ENCODE results near the gene UXT. TPM values are rescaled to one million over a fixed set of nuclear protein-coding genes. Genes with fewer than 3 reads are reported as not detected.

Gene UXT
- polyA plus RNA-seq, 1 donor: 168 TPM

DNA sequence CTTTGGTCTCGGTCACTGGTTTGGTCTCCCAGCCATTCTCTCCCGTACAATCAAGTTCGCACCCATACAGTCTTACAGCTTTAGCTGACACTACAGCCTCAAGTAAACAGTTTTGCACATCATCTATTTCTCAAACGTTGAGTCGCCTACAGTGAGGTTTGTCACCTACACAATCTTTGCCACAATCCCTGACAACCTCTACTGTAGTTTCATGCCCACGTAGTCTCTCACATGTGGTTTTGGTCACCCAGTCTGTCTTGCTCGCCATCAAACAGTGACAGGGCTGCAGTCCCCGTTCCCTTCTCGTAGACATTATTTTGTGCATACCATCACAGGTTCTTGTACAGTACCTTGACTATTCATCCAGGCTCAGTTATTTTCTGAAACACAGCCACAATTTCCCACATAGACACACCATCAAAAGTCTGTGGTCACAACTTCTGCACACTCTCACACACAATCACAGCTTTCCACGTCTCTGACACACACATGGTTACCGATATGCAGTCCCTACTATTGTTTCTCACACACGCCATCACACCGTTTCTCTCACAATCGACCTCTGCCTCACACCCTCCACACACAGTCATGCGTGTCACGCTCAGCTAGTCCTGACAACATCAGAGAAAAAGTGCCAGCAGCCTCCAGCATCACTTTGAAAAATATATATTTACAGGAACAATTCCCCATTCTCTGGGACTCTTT, 24.0 kb downstream of the UXT start:
- Histone ChIP-seq H3K27ac (ENCODE audit: low read length) (no peak overlapping the region), H3K9me3 (ENCODE audit: control insufficient read depth, low read depth, low read length) (no peaks in the 10 kb centered on the region), H3K27me3 (ENCODE audit: control insufficient read depth, insufficient read depth, low read length) (no peaks in the 10 kb centered on the region), H3K36me3 (ENCODE audit: control insufficient read depth, insufficient read depth, low read length) (peaks cover 33% of the 10 kb centered on the region), H3K4me3 (ENCODE audit: low read length) (no peak overlapping the region), H3K4me1 (ENCODE audit: control insufficient read depth, insufficient read depth, low read length) (peaks cover 2% of the 10 kb centered on the region)
- WGBS (ENCODE audit: insufficient coverage, low lambda C conversion rate): no CpG with 5 or more reads among the region's 16 CpGs
- DNase-seq: no peak

DNA sequence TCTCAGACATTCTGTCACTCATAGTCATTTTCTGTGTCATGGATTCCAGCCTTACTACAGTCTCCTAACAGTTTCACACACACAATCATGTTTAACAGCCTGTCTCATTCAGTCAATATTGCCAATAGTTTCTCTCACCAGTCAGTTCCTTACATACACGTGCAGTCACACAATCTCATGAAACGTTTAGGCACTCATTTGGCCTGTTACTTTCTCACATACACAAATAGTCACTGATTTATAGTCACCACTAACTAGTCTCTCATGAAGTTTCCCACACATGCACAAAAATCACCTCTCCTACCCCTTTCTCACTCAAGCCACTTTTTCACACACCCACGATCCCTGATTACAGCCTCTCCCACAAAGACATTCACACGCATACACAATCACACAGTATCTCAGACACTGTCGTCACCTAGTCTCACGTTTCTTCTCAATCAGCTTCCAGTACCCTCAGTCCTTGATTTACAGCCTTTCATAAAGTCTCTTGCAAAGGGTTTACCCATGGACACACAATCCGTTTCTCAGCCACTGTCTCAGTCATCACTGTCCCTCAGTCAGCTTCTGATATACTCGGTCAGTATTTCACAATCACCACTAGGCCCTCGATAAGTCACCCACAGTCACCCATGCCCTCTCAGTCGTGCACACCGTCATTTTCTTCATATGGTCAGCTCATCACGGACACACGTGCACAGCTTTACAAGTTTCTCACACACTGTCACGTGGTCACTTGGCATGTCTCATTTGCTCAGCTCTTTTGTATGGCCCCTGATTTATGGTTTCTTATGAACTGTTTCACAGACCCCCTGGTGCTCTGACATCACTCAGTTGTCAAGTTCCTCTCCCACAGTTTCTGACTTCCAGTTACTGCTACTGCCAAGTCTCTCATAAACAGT, 25.0 kb downstream of the UXT start:
- H3K27ac ChIP-seq (ENCODE audit: low read length): no peak overlapping the region
- WGBS (ENCODE audit: insufficient coverage, low lambda C conversion rate): 80% methylated on average over 1 of the region's 14 CpGs
- peaks cover 2% of the 10 kb centered on the region for H3K4me1 ChIP-seq (ENCODE audit: control insufficient read depth, insufficient read depth, low read length)
- no peaks in the 10 kb centered on the region for H3K27me3 ChIP-seq (ENCODE audit: control insufficient read depth, insufficient read depth, low read length)
- peaks cover 27% of the 10 kb centered on the region for H3K36me3 ChIP-seq (ENCODE audit: control insufficient read depth, insufficient read depth, low read length)
- H3K9me3 ChIP-seq (ENCODE audit: control insufficient read depth, low read depth, low read length): no peaks in the 10 kb centered on the region
- no peak overlapping the region for H3K4me3 ChIP-seq (ENCODE audit: low read length)
- no peak for DNase-seq

DNA sequence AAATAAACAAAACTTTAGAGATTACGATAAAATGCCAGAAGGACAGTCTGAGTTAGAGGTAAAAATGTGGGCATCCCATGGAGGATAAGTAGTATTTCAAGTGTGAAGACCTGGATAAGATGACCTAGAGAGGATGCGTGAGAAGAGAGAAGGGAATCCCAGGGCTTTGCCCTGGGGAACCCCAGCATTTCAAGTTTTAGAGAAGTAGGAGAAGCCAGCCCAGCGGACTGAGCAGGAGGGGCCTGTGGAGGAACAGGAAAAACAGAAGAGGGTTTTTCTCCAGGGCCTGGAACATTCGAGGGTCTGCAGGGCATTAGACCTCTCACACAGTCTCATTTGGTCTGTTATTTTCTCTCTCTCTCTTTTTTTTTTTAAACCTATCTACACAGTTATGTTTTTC, 26.3 kb downstream of the UXT start:
- no peak for DNase-seq
- Histone ChIP-seq H3K36me3 (ENCODE audit: control insufficient read depth, insufficient read depth, low read length) (peaks cover 19% of the 10 kb centered on the region), H3K4me3 (ENCODE audit: low read length) (no peak overlapping the region), H3K27ac (ENCODE audit: low read length) (no peak overlapping the region), H3K27me3 (ENCODE audit: control insufficient read depth, insufficient read depth, low read length) (no peaks in the 10 kb centered on the region), H3K9me3 (ENCODE audit: control insufficient read depth, low read depth, low read length) (no peaks in the 10 kb centered on the region), H3K4me1 (ENCODE audit: control insufficient read depth, insufficient read depth, low read length) (peaks cover 2% of the 10 kb centered on the region)
- no CpG with 5 or more reads among the region's 4 CpGs for WGBS (ENCODE audit: insufficient coverage, low lambda C conversion rate)

DNA sequence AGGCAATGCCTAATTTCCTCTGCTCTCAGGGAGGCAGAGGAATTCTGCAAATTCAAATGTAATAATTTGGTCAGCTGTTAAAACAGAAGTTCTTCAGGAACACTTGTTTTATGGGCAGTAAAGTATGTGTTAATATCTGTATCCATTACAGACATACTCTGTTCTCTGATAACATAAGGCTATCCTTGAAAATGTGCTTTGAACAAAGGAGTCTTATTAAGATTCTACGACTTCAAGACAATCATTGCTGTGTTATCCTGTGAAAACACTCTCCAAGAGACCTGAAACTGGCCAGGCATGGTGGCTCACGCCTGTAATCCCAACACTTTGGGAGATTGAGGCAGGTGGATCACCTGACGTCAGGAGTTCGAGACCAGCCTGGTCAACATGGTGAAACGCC, 27.3 kb downstream of the UXT start:
- H3K27me3 ChIP-seq (ENCODE audit: control insufficient read depth, insufficient read depth, low read length): no peaks in the 10 kb centered on the region
- H3K4me3 ChIP-seq (ENCODE audit: low read length): no peak overlapping the region
- no peak for DNase-seq
- no peak overlapping the region for H3K27ac ChIP-seq (ENCODE audit: low read length)
- H3K36me3 ChIP-seq (ENCODE audit: control insufficient read depth, insufficient read depth, low read length): peaks cover 11% of the 10 kb centered on the region
- no peaks in the 10 kb centered on the region for H3K9me3 ChIP-seq (ENCODE audit: control insufficient read depth, low read depth, low read length)
- H3K4me1 ChIP-seq (ENCODE audit: control insufficient read depth, insufficient read depth, low read length): no peaks in the 10 kb centered on the region
- no CpG with 5 or more reads among the region's 5 CpGs for WGBS (ENCODE audit: insufficient coverage, low lambda C conversion rate)

DNA sequence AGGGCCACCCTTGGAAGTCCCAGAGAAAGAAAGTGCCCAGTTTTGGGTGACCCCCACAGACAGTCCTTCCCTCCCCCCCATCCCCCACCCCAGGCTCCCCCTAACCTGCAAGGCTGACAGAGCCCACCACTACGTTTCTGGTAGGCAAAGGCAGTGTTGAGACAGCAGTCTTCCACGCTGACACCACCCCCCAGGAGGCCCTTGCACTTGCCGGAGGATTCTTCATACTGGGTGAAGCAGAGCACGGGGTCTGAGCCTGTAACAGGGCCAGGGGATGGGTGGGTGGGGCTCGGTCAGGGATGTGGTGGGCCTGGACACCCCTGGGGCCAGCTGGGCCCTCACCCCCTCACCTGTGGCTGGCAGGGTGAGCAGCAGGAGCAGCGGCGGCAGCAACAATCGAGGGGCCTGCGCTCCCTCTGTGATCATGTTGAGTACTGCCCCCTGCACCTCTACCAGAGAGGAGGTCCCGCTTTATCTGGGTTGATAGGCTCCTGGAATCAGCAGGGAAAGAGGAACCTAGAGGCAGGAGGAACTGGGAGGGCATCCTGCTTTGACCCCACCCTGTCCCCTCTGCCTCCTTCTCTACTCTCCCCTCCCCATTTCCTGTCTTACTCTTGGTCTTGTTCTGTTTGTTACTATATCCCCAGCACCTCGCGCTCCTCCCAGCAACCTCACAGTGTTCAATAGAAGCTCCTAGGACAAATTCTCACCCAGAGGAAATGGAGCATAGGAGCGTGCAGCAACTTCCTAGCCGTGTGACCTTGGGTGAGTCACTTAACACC, 29.4 kb downstream of the UXT start, which contains the start of gene CFP:
TSS of gene CFP (minus strand) at position 512 of the 782 bp plus-strand sequence. CDS start at position 426, 86 bp downstream.
- H3K36me3 ChIP-seq (ENCODE audit: control insufficient read depth, insufficient read depth, low read length): peaks cover under 1% of the 10 kb centered on the region
- no peak for DNase-seq
- no peaks in the 10 kb centered on the region for H3K27me3 ChIP-seq (ENCODE audit: control insufficient read depth, insufficient read depth, low read length)
- H3K27ac ChIP-seq (ENCODE audit: low read length): no peak within 1 kb of the TSS
- H3K4me3 ChIP-seq (ENCODE audit: low read length): no peak within 1 kb of the TSS
- no peaks in the 10 kb centered on the region for H3K9me3 ChIP-seq (ENCODE audit: control insufficient read depth, low read depth, low read length)
- no peaks in the 10 kb centered on the region for H3K4me1 ChIP-seq (ENCODE audit: control insufficient read depth, insufficient read depth, low read length)
- WGBS (ENCODE audit: insufficient coverage, low lambda C conversion rate): no CpG with 5 or more reads among the region's 14 CpGs

DNA sequence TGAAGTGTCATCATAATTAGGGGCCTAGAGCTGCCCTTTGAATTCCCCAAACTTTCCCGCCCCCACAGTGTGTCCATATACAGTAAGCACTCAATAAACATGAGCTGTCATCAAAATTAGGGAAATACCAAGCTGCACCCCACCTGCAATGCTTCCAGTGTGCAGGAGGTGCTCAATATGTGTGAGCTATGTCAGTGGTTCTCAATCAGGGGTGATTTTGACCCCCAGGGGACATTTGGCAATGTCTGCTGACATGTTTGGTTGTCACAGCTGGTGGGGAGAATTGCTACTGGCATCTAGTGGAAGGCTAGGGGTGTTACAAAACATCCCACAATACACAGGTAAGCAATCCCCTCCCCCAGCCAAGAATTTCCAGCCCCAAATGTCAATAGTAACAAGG, 30.0 kb downstream of the UXT start:
- Histone ChIP-seq H3K4me3 (ENCODE audit: low read length) (no peak overlapping the region), H3K4me1 (ENCODE audit: control insufficient read depth, insufficient read depth, low read length) (peaks cover 1% of the 10 kb centered on the region), H3K27me3 (ENCODE audit: control insufficient read depth, insufficient read depth, low read length) (no peaks in the 10 kb centered on the region), H3K27ac (ENCODE audit: low read length) (no peak overlapping the region), H3K36me3 (ENCODE audit: control insufficient read depth, insufficient read depth, low read length) (no peaks in the 10 kb centered on the region), H3K9me3 (ENCODE audit: control insufficient read depth, low read depth, low read length) (no peaks in the 10 kb centered on the region)
- WGBS (ENCODE audit: insufficient coverage, low lambda C conversion rate): no CpG with 5 or more reads among the region's 1 CpG
- DNase-seq: no peak

DNA sequence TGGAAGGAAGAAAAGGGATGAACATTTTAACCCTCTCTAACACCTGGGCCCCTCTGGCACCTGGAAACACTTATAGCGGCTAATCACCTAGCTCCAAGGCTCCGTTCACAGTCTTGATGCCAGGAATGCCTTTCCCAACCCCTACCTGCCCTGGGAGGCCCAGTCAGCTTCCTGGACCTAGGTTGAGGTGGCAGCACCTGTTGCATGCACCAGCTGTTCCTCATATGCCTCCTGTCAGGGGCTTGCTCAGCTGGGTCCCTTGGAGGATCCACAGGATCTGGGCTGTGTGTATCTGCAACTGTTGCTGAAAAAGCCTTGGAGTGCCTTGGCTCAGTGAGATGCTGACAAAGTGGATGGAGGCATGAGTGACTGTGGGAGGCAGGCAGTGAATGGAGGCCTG, 33.6 kb downstream of the UXT start:
- Histone ChIP-seq H3K36me3 (ENCODE audit: control insufficient read depth, insufficient read depth, low read length) (no peaks in the 10 kb centered on the region), H3K27ac (ENCODE audit: low read length) (no peak overlapping the region), H3K27me3 (ENCODE audit: control insufficient read depth, insufficient read depth, low read length) (peaks cover 11% of the 10 kb centered on the region), H3K4me1 (ENCODE audit: control insufficient read depth, insufficient read depth, low read length) (peaks cover 6% of the 10 kb centered on the region), H3K9me3 (ENCODE audit: control insufficient read depth, low read depth, low read length) (no peaks in the 10 kb centered on the region), H3K4me3 (ENCODE audit: low read length) (no peak overlapping the region)
- no peak for DNase-seq
- WGBS (ENCODE audit: insufficient coverage, low lambda C conversion rate): no CpG with 5 or more reads among the region's 2 CpGs

DNA sequence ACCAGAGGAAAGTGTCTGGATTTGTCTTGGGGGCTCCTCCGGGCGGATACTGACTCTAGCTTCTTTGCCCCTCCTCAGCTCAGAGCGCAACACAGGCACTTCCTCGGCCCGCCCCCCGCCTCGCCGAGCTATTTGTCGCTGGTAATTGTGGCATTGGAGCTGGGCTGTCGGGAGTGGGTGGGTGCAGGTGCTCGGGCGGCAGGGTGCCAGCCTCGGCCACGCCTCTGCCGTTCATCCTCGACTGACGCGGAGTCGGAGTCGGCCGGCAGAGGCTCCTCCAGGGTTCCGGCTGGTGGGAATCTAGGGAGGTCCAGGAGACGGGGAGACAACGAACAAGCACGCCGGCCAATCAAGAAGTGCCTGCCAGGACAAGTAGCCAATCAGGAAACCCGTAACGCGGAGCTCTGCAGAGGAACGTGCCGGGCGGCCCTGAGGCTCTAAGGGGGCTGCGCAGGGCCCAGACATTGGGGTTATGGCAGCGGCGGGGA, 35.4 kb downstream of the UXT start:
- H3K27me3 ChIP-seq (ENCODE audit: control insufficient read depth, insufficient read depth, low read length): peaks cover 18% of the 10 kb centered on the region
- H3K27ac ChIP-seq (ENCODE audit: low read length): no peak overlapping the region
- H3K4me1 ChIP-seq (ENCODE audit: control insufficient read depth, insufficient read depth, low read length): peaks cover 6% of the 10 kb centered on the region
- WGBS (ENCODE audit: insufficient coverage, low lambda C conversion rate): no CpG with 5 or more reads among the region's 35 CpGs
- no peaks in the 10 kb centered on the region for H3K9me3 ChIP-seq (ENCODE audit: control insufficient read depth, low read depth, low read length)
- H3K4me3 ChIP-seq (ENCODE audit: low read length): no peak overlapping the region
- H3K36me3 ChIP-seq (ENCODE audit: control insufficient read depth, insufficient read depth, low read length): no peaks in the 10 kb centered on the region
- DNase-seq: peak; percentile 36 to 60

DNA sequence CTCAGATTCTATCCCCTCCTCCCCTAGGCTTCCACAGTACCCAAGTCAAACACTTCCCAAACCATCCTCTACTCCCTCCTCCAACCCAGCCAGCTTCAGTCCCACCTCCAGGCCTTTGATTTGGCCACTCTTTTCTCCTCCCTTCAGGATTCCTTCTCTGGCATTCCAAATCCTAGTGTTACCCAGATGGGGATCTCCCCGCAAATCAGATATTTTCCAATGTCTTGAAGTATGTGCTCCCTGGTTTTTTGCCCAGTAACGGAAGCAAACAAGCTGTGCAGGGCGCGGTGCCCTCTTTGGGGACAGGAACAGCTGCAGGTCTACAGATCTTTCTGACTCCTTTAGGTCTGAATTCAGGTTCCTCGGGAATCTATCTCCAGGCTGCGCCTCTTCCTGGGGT, 37.1 kb downstream of the UXT start:
- Histone ChIP-seq H3K4me1 (ENCODE audit: control insufficient read depth, insufficient read depth, low read length) (peaks cover 6% of the 10 kb centered on the region), H3K36me3 (ENCODE audit: control insufficient read depth, insufficient read depth, low read length) (no peaks in the 10 kb centered on the region), H3K27ac (ENCODE audit: low read length) (no peak overlapping the region), H3K4me3 (ENCODE audit: low read length) (no peak overlapping the region), H3K27me3 (ENCODE audit: control insufficient read depth, insufficient read depth, low read length) (peaks cover 18% of the 10 kb centered on the region), H3K9me3 (ENCODE audit: control insufficient read depth, low read depth, low read length) (no peaks in the 10 kb centered on the region)
- no CpG with 5 or more reads among the region's 6 CpGs for WGBS (ENCODE audit: insufficient coverage, low lambda C conversion rate)
- no peak for DNase-seq

DNA sequence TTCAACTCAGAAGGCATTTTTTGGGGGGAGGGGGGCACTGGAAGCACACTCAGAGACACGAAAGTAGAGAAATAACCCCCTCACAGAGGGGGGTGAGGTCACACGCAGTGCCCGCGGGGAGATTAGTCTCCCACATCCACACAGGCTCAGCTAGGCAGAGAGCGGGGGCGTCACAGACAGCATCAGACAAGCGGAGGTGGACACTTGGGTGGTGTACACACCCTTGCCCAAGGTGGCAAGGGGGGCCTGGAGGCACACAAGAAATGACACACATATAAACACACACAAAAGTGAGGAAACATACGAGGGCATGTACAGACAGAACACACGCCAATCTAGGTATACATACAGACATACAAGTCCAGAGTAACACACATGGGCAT, 38.7 kb downstream of the UXT start:
- Histone ChIP-seq H3K36me3 (ENCODE audit: control insufficient read depth, insufficient read depth, low read length) (no peaks in the 10 kb centered on the region), H3K27ac (ENCODE audit: low read length) (no peak overlapping the region), H3K27me3 (ENCODE audit: control insufficient read depth, insufficient read depth, low read length) (peaks cover 18% of the 10 kb centered on the region), H3K4me3 (ENCODE audit: low read length) (no peak overlapping the region), H3K4me1 (ENCODE audit: control insufficient read depth, insufficient read depth, low read length) (peaks cover 6% of the 10 kb centered on the region), H3K9me3 (ENCODE audit: control insufficient read depth, low read depth, low read length) (no peaks in the 10 kb centered on the region)
- WGBS (ENCODE audit: insufficient coverage, low lambda C conversion rate): no CpG with 5 or more reads among the region's 9 CpGs
- no peak for DNase-seq
